Activated CD4-positive, CD25-positive, alpha-beta regulatory T cell treated with anti-CD3 and anti-CD28 coated beads, Interleukin-2, amount 50 U/mL, for 72 hours (primary cell): ENCODE measurements around the gene ACCSL.

Experiments used
- DNase-seq: peaks from one replicate; pipeline ENCODE4 v3.0.0; 2021

ACCSL gene

GRCh38 chr11:44047931-44048431 is at the start of gene ACCSL:
ACCSL (plus strand) TSS chr11:44047981; CDS start chr11:44048037, 56 bp downstream.
- DNase-seq, result no peak

- no peak for DNase-seq
Measured at GRCh38 chr11:43998308-43998707, 49.5 kb upstream of the ACCSL start.

DNA sequence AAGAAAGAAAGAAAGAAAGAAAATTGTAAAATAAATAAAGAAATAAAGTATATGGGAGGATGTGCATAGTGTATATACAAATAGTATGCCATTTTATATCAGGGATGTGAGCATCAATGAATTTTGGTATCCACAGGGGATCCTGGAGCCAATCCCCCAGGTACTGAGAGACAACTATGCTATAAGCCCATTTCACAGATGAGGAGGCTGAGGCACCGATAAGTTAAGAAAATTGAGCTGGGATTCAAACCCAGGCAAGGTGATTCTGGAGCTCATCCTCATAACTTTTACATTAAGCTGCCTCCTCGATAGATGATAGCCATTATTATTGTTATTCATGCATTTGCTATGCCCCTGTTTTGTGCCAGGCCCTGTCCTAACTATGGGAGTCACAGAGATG is 47.0 kb upstream of the ACCSL start:
- DNase-seq, result no peak

- no peak for DNase-seq
Measured at GRCh38 chr11:44002191-44003093, 45.3 kb upstream of the ACCSL start.

DNA sequence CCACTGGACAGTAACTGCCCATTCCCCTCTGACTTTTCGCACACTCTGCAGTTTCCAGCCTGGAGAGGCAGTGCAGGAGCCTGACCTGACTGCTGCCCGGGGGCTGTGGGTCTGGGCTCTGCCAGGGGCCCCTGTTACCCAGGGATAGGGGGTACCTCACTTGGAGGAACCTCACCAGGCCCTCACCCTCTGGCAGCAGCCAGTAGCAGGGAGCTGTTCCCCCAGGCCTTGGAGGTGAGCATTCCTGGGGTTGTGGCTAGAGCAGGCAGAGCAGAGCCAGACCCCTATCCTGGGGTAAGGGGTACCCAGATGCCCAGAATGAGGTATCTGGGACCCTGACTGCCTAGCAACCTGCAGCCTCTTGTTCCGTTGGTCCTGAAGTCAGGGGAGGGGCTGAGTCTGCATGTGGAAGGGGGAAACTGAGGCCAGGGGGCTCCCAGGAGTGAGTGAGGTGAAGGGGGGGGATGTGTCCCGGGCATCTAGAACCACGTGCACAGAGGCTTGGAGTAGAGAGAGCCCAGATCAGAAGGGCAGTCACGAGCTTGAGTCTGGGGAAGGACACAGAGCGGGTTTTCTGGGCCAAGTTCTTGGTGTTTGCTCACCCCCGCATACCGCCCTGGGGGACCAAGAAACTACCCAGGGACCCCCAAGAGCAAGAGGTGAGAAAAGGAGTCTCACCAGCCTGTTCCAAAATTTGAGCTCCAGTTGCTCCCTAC is 43.9 kb upstream of the ACCSL start:
- DNase-seq, result no peak

DNA sequence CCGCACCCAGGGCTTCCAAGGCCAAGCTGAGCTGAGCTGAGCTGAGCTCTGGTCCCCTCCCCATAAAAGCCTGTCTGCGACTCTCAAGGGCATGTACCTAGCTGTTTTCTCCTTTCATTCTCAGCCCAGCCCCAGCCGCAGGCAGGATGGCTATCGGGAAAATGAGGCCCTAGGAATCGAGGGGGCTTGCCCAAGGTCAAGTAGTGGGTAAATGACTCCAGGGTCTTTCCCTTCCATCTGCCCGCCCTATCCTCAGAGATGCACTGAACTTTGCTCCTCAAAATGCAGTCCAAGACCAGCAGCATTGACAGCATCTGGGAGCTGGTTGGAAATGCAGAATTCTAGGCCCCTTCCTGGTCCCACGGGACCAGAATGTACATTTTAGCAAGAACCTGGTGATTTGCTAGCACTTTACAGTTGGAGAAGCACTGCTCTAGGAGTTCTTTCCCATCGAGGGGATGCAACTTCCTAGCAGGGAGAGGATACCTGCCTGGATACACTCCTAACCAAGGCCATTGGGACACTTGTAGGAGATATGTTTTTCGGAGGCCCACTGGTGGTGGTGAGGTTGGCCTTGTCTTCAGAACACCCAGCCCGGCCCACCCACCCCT is 43.2 kb upstream of the ACCSL start:
- DNase-seq, result no peak

- no peak for DNase-seq
Measured at GRCh38 chr11:44005063-44005701, 42.6 kb upstream of the ACCSL start.

DNA sequence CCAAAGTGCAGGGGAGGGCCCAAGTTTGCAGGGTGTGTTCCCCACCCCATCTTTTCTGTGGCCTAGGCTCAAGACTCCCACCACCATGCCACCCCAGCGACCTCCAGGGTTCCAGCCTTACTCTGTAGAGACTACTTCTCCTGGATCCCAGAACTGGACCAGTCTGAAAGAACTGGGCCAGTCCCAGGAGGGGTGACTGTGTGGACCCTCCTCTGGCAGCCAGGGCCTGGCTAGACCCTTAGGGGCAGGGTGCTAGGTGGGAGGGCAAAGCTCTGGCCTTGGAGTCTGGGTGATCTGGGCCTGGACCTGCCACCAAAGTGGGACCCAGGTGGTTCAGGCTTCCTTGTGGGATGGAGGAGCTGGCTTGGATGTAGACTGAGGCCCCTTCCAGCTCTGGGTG is 41.8 kb upstream of the ACCSL start:
- no peak for DNase-seq

GRCh38 chr11:44006917-44007361 is 40.8 kb upstream of the ACCSL start:
- DNase-seq, result no peak

DNA sequence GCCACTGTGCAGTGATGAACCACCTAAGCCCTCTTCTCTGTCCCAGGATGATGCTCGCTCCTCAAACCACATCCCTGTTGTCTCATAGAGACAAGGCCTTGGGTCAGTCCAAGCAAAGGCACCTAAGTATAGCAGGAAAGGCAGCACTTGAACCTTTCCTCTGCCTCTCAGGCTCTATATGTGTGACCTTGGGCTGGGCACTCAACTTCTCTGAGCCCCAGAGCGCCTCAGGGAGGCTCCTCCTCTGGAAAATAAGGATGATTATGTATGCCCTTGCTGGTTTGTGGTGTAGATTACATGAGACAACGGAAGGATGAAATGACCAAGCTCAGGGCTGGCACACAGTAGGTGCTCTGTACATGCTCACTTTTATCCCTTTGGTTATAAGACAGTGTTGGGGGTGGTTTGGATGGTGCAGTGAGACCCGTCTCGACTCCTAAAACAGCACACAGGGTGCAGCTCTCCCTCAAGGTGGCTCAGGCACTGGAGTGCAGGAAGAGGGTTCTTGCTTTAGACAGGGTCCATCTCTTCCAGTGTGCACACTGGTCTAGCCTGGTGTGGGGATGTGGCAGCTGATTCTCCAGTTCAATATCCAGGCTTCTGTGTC is 40.2 kb upstream of the ACCSL start:
- DNase-seq, result no peak

GRCh38 chr11:44008088-44008501 is 39.7 kb upstream of the ACCSL start:
- no peak for DNase-seq

- no peak for DNase-seq
Measured at GRCh38 chr11:44008698-44009097, 39.1 kb upstream of the ACCSL start.

DNA sequence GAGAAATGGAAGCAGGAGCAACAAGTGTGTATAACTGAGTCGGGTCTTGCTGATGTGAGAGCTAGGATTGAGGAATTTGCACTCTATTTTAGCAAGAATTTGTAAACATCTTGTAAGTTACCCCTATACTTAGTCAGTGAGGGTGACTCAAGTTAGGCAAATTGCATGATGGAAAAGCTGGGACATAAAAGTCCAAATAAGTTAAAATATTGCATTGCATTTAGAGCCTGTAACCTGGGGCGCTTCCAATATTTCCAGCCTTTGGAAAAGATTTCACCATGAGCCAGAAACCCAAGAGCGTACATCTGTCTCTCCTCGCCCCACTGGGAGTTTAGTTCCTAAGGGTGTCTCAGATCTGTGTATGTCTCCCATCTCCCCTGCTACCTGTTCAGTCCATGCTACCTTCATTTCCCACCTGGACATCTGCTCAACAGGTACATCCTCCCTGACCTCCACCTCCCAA is 37.0 kb upstream of the ACCSL start:
- no peak for DNase-seq

DNA sequence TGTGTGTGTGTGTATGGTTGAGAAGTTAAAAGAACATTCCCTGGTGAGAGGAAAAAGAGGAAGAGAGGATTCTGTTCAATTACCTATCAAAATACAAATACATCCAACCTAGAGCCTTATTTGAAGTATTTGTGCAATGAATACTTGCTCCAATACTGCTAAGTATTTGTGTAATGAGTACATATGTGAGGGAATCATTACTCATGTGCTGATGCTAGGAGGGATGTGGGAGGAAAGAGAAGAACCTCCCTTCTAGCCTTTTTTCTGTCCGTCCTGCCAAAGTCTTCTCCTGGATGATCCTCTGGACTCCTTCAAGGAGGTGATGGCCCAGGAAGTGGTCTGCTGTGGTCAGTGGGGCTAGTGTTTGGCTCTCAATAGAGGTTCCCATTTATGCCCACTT is 36.0 kb upstream of the ACCSL start:
- no peak for DNase-seq

GRCh38 chr11:44014968-44015623 is 32.7 kb upstream of the ACCSL start:
- no peak for DNase-seq

DNA sequence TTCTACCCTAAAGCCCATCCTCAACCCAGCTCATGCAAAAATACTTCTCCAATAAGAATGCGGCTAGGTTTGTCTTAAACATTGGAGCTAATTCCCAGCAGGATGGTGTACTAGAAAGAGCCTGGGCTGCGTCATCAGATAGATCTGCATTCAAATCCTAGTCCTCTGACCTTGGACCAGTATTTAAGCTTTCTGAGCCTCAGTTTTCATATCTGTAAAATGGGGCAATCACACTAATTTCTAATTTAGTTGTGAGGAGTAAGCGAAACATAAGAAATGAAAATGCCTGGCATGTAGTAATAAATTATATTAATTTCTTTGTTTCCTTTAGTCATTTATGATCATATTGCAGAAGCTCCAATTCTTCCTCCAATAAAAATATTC is 32.2 kb upstream of the ACCSL start:
- no peak for DNase-seq

- no peak for DNase-seq
Measured at GRCh38 chr11:44016131-44016530, 31.6 kb upstream of the ACCSL start.

DNA sequence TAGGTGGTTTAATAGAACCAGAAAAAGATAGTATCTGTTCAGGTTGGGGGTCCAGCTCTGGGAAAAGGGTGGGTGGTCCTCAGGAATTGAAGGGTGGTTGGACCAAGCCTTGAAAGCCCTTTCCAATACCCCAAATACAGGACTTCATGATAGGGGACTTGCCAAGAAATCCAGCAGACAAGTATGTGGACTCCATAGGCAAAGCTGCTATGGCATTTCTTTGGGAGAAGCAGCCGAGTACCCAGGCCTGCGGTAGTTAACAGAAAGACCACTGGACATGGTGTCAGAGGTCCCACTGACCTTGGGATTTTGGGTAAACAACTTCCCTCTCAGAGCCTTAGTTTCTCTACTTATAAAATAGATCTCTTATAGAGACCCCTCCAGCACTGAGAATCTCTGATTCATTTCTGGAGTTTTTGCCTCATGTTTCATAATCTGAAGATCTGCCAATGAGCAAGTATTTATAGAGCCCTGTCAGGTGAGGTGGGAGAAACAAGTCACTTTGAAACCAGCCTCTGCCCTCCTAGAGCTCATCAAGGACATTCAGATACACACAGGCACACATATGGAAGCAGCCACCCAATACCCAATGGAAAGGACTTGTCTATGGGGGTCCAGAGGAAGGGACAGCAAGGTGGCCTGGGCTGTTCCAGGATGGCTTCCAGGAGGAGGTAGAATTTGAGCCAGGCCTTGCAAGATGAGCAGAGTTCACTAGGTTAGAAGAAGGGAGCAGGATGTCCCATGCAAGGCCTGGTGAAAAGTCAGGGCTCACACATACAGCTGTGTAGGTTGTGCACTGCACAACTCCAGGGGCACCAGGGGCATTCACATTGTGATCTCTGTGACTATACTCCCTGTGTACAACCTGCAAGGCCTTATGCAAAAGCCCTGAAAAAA is 31.0 kb upstream of the ACCSL start:
- no peak for DNase-seq

- no peak for DNase-seq
Measured at GRCh38 chr11:44017443-44018126, 30.2 kb upstream of the ACCSL start.

- no peak for DNase-seq
Measured at GRCh38 chr11:44018127-44018521, 29.7 kb upstream of the ACCSL start.
